HG03442 (cell line): ENCODE measurements around the gene DRD4.

ENCODE experiments used
- ATAC-seq: cut with Tn5 transposase; IDR thresholded peaks from one replicate; pipeline ENCODE4 v1.9.1; 2021; ENCODE audit warnings: mild to moderate bottlenecking, moderate library complexity; ENCODE audit not compliant: unreplicated experiment

Gene DRD4

GRCh38 chr11:636511-637332 is at the start of gene DRD4:
Gene DRD4 (plus strand): TSS chr11:637269. CDS start chr11:637305, 36 bp downstream.
- no peak for ATAC-seq

GRCh38 chr11:587546-587945 is 49.5 kb upstream of the DRD4 start:
- ATAC-seq, result no peak

DNA sequence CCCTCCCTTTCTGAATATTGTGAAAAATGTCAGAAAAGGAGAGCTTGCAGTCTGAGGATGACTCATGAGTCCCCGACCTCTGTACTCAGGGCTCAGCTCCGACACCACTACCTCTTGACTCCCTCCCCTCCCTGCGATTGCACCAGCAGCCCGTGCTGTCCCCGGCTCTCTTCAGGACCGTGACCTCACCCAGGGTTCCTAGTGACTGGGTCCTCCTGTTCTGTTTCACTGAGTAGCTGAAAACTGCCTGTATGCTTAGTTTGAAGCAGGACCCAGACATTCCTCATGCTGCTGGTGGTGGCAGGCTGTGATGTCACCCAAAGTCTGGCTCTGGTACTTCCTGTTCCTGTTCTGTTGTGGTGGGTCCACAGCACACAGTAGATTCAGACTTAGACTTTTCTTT is 49.1 kb upstream of the DRD4 start:
- ATAC-seq, result no peak

GRCh38 chr11:589798-590197 is 47.3 kb upstream of the DRD4 start:
- no peak for ATAC-seq

GRCh38 chr11:590997-591396 is 46.1 kb upstream of the DRD4 start:
- no peak for ATAC-seq

DNA sequence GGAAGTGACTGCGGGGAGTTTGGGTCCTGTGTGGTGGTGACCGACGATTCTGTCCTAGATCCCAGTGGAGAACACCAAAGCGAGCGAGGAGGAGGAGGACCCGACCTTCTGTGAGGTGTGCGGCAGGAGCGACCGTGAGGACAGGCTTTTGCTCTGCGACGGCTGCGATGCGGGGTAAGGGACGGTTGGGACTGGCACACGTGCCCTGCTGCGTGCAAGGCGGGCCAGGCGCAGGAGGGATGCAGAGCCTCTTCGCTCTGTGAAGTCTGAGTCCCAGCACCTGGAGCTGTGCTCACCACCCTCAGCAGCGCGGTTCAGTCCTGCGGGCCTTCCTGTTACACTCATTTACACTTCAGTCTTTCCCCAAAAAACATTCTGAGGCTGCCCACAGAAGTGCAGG is 44.6 kb upstream of the DRD4 start:
- no peak for ATAC-seq

GRCh38 chr11:592918-593317 is 44.2 kb upstream of the DRD4 start:
- no peak for ATAC-seq

GRCh38 chr11:593347-593746 is 43.7 kb upstream of the DRD4 start:
- no peak for ATAC-seq

GRCh38 chr11:595400-595799 is 41.7 kb upstream of the DRD4 start:
- no peak for ATAC-seq

DNA sequence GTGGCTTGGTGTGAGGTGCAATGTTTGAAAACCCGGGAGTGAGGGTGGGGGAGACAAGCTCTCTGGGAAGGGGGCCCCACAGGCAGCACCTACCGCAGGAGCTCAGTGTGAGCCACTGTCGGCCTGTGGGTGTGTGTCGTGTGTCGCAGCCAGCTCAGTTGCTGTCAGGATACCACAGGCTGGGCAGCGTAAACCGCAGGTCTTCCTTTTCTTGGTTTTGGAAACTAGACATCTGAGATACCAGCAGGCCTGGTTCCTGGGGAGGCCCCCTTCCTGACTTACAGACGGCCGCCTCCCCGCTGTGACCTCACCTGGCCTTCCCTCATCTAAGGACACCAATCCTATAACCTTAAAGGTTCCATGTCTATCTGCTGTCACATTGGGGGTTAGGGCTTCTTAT is 40.7 kb upstream of the DRD4 start:
- ATAC-seq, result no peak

- ATAC-seq, result no peak
Measured at GRCh38 chr11:597166-597725, 39.8 kb upstream of the DRD4 start.

GRCh38 chr11:598005-598680 is 38.9 kb upstream of the DRD4 start:
- no peak for ATAC-seq

DNA sequence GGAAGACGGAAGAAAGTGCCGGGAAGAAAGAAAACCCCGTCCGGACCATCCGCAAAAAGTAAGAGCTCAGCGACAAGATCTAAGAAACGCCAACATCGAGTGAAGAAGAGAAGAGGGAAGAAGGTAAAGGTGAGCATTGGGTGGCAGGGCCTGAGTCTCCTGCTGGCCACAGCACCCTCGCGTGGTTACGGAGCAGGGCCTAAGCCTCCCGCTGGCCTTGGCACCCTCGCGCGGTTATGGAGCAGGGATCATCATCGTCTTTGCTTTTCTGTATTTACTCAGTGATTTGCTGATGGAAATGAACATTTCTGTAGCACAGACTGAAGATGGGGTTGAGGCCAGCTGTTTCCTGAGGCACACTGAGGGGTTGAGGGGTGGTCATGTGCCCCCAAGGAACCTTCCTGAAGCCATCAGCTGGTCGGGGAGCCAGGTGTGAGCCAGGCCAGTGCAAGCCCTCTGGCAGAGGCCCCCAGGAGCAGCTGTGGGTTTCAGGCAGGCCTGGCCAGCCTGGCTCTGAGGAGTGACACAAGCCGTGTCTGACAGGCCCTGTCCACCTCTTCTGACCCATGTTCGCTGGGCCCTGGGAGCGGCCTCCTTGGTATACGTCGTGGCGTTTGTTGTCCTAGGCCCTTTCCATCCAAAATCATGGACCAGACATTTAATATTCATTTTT is 35.4 kb upstream of the DRD4 start:
- ATAC-seq, result no peak

DNA sequence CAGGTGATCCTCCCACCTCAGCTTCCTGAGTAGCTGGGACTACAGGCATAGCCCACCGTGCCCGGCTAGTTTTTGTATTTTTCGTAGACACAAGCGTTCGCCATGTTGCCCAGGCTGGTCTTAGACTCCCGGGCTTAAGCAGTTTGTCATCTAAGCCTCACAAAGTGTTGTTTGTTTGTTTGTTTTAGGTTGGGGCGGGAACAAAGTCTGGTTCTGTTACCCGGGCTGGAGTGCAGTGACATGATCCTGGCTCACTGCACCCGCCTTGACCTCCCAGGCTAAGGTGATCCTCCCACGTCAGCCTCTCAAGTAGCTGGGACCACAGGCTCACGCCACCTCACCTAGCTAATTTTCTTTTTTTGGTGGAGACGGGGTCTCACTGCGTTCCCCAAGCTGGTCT is 33.9 kb upstream of the DRD4 start:
- ATAC-seq, result no peak

- ATAC-seq, result no peak
Measured at GRCh38 chr11:605286-606129, 31.6 kb upstream of the DRD4 start.

- ATAC-seq, result no peak
Measured at GRCh38 chr11:606245-606644, 30.8 kb upstream of the DRD4 start.

DNA sequence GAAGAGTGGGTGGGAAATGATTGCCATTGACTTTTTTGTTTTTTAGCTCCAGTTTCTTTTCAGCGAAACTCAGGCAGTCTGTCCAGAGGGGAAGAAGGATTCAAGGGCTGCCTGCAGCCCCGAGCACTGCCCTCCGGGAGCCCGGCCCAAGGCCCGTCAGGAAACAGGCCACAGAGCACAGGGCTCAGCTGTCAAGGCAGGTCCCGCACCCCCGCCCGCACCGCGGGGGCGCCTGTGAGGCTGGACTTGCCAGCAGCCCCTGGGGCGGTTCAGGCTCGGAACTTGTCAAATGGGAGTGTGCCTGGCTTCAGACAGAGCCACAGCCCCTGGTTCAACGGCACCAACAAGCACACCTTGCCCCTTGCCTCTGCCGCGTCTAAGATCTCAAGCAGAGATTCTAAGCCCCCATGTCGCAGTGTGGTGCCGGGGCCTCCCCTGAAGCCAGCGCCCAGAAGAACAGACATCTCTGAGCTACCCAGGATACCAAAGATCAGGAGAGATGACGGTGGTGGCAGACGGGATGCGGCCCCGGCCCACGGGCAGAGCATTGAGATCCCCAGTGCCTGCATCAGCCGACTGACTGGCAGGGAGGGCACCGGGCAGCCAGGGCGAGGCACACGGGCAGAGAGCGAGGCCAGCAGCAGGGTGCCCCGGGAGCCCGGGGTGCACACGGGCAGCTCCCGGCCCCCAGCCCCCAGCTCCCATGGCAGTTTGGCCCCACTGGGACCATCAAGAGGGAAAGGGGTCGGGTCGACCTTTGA is 29.9 kb upstream of the DRD4 start:
- no peak for ATAC-seq

DNA sequence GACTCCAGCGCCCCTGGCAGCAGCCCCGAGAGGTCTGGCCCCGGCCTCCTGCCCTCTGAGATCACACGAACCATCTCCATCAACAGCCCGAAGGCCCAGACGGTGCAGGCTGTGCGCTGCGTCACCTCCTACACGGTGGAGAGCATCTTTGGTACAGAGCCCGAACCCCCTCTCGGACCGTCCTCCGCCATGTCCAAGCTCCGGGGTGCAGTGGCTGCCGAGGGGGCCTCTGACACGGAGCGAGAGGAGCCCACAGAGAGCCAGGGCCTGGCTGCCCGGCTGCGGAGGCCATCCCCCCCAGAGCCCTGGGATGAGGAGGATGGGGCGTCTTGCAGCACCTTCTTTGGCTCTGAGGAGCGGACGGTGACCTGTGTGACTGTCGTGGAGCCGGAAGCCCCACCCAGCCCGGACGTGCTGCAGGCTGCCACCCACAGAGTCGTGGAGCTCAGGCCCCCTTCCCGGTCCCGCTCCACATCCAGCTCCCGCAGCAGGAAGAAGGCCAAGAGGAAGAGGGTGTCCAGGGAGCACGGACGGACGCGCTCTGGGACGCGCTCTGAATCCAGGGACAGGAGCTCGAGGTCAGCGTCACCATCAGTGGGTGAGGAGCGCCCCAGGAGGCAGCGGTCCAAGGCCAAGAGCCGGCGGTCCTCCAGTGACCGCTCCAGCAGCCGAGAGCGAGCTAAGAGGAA is 29.0 kb upstream of the DRD4 start:
- no peak for ATAC-seq

- no peak for ATAC-seq
Measured at GRCh38 chr11:608791-609251, 28.2 kb upstream of the DRD4 start.
